Retina (tissue), 1 donor: ENCODE measurements around the gene CACNA2D3.
"Not testable (repeated sequence)": the region's sequence is repeated elsewhere in the genome, so short reads cannot be mapped to it uniquely, and the experiment has no call there.

Source experiments
- DNase-seq: peaks from one replicate; pipeline ENCODE4 v3.0.0-alpha.2; 2016

Gene CACNA2D3

DNA sequence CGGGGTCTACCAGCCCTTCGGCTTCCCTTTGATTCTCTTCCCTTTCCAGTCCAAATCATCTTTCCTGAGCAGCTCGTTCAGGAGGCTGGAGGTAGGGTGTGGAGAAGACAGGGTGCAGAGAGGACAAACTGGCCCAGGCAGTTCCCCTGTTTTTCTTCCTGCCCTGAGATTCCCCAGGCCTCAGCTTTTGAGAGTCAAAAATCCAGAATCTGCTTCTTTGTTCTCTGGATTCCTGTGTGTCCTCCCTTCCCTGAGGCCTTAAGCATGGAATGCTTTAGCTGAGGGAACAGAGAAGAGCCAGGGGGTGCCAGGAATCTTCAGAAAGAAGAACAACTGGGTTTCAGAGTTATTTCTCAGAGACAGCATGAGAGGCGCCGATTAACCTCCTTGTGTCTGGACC, 832.2 kb downstream of the CACNA2D3 start:
- DNase-seq = no peak

- no peak for DNase-seq
Observed at GRCh38 chr3:54955496-54955895, 833.1 kb downstream of the CACNA2D3 start.

DNA sequence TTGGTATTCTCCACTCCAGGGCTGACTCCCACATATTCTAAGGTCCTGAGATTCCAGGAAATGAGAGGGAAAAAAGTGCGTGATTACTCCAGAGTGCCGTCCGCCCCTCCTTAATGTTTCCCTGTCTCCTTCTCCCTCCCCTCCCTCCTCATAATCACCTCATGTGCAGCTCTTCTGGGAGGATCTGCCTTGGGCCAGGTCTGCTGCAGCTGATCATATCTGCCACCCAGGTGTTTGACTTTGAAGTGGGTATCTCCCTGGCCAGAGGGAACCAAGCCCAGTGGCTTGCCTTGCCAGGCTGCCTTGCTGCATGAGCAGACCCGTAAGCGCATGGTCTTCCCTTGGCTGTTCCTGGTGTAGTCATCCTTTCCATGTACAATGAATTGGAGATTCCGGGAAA, 833.6 kb downstream of the CACNA2D3 start:
- DNase-seq = no peak

DNA sequence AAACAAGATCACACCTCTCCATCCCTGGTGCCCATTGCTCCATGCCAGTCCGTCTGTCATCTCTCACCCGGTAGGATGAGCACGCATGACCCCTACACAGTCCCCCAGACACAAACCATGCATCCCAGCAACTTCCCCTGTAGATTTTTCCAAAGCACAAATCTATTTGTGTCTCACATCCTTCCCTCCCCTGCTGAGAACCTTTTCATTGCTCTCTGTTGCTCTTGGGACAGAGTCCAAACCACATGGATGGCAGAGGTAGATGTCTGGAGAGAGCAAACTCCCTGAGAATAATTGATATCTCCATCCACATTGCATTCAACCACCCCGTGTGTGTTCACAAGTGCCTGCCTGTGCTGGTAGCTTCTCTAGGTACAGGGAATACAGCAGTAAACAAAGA, 835.4 kb downstream of the CACNA2D3 start:
- DNase-seq = no peak

- no peak for DNase-seq
Observed at GRCh38 chr3:54960082-54960481, 837.7 kb downstream of the CACNA2D3 start.

- DNase-seq = no peak
Observed at GRCh38 chr3:54960701-54961100, 838.3 kb downstream of the CACNA2D3 start.

DNA sequence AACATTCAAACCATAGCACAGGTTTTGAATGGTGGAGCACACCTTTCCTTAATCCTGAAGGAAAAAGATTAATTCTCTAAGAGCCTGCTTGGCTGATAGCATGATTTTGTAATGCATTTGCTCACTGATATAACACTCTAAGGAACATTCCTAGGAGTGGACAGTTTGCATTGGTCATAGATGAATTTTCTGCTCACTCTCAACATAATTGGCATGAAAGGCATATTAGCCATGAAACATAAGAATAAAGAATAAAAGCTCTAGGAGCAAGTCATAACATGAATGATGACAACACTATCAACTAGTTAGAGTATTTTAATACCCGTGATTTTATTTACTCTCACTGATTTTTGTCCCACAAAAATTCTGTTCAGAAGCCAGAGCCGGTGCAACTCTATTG, 839.8 kb downstream of the CACNA2D3 start:
- DNase-seq = no peak

DNA sequence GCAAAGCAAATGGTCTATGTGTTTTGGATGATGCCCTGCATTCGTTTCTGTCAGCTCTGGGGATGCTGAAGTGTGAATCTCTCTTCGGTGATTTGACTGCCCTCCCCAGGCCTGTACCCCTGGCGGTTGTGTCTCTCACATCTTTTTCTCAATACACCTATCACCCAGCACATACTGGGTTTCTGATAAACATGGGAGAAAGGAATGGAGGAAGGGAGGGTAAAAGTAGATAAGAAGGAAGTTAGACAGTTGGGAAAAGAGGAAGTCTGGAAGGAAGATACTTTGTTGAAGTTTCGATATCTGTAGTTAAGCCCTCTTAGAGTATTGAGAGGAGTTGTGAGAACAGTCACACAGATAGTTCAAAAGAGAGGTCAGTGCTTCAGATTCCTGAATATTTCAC, 841.3 kb downstream of the CACNA2D3 start:
- DNase-seq = no peak

- DNase-seq = no peak
Observed at GRCh38 chr3:54964081-54964480, 841.7 kb downstream of the CACNA2D3 start.

DNA sequence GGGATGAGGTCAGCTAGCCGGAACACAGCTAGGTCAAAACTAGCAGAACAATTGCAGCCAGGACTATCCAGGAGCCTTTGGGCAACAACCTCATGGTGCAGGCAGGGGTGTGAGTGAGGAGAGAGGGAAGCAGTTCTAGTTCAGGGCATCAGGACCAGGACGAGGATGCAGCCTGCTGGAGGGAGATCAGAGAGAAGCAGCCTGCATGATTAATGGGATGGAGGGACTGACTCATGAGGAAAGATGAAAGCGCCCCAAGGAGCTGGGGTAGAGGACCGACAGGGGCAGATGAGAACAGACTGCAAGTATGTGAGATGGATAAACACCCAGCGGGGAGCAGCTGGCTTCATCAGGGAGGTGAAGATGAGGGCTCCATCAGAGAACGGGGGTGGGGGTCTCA, 843.4 kb downstream of the CACNA2D3 start:
- no peak for DNase-seq

GRCh38 chr3:54966979-54967378, 844.6 kb downstream of the CACNA2D3 start:
- DNase-seq = no peak

GRCh38 chr3:54967731-54968161, 845.4 kb downstream of the CACNA2D3 start:
- no peak for DNase-seq

DNA sequence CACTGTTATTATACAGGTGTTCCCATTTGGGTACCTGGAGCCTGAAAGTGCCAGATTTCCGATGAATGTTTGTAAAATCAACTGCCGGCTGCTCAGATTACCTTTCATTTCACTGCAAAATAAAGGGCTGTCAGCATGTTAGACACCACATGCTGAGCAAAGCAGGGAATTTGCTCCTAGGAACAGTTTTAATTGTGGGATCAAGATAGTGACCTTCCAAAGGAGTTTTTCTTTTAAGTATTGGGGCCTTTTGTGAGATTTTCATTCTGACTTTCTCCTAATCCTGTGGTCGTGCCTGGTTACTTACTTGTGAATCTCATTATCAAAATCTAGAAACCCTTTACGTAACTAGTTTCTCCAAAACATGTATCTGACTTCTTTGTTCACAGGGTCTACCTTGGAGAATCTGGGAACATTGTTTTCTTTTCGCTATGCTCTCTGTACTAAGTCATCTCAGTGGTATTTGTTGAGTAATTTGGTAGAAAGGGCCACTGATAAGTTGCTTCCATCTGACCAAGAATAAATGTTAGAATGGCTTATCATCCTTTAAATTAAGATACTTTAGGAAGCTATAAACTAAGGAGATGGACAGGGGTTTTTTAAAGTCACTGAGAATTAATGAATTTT, 846.3 kb downstream of the CACNA2D3 start:
- DNase-seq = no peak

GRCh38 chr3:54969652-54970051, 847.3 kb downstream of the CACNA2D3 start:
- DNase-seq = no peak

DNA sequence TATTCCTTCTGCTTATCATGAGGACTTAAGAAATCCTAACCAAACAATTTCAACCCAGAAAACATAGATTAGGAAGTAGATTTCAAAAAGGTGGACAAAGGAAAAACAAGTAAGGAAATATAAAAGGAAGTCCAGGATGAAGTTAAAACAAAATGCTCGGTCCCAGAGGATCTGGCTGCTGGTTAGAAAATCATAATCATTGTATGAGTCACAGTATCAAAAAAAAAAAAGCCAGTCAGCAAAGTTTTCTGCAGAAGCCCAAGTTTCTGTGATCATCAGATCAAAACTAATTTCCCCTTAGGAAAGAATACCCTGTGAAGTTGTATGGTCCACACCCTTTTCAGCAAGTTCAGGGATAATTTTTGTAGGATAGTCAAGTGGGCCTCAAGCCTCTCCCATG, 848.5 kb downstream of the CACNA2D3 start:
- DNase-seq = no peak

DNA sequence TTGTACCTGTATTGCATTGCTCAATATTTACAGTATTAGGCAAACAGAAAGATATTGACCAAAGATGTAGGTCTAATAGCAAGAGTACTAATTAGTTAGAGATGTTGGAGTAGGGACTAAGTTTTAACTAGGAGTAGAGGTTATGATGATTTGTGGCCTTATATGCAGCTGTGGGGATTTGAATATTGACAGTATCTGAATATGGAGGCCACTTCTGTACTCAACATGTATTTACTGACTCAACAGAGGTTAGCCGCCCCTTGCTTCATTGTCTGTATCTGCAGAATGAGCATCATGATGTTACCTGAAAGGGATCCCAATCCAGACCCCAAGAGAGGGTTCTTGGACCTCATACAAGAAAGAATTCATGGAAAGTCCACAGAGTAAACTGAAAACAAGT, 855.1 kb downstream of the CACNA2D3 start:
- no peak for DNase-seq

GRCh38 chr3:54977946-54978345, 855.6 kb downstream of the CACNA2D3 start:
- not testable (repeated sequence) for DNase-seq

GRCh38 chr3:54982807-54983206, 860.5 kb downstream of the CACNA2D3 start:
- DNase-seq = no peak

DNA sequence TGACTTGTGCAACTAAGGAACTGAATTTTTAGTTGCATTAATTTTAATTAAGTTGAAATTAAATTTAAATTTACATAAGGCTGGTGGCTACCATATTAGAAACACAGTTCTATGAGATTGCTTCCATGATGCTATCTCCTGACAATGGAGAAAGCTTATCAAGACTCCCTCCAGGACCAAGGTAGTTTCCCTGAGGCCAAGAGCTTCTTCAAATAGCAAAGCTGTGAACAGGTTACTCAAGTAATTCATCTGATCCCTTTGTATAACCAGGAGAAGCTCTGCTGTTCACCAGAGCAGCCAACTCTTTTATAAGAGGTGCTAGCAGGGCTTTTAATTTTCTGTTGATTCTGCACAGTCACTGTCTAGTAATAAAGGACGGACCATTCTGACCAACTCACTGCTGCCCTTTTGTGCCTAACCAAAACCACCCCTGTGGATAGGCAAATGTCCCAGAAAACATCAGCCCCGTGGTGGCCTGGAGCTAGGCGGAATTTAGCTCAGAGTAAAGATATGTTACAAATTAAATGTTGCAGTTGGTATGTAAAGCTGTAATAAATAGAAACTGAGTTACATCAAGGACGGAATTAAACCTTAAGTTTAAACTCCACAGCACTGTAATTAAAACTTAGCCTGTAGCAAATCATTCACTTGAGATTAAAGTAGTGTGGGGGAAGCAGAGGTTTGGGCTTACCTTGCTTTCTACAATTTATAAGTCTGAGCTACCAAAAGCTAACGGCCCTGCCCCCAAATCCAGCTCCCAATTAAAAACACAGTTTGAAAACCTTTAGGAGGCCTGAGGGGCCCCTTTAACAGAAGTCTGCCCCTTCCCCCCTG, 861.1 kb downstream of the CACNA2D3 start:
- DNase-seq = peak; percentile 29

DNA sequence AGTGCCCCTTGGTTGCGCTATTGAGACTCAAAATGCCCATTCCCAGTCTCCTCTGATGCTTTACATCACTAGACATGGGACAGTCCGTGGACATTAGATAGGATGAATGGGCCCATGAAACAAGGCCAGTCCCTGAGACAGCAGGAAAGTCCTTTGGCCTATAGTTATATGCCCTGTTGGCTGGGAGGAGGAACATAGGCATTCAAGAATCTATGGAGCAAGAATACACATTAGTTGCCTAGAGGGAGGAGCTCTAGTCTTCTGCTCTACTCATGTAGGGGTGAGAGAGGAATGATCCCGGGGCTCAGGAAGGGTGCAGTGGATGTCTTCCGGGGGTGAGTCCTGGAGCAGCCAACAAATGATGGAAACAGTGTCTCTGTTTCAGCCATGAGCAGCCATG, 863.5 kb downstream of the CACNA2D3 start:
- no peak for DNase-seq

- no peak for DNase-seq
Observed at GRCh38 chr3:54986294-54986693, 863.9 kb downstream of the CACNA2D3 start.

GRCh38 chr3:54987719-54988118, 865.4 kb downstream of the CACNA2D3 start:
- DNase-seq = no peak

GRCh38 chr3:54988302-54988837, 866.0 kb downstream of the CACNA2D3 start:
- no peak for DNase-seq
